Heart left ventricle (tissue), 13 donors: ENCODE results near the gene TPD52L2.
A peak's percentile ranks its signal among the peaks of the same experiment; 100 is the strongest.

ENCODE experiments used
- CTCF ChIP-seq, 12 donors: fragments of 200-600 bp; sonication (generic) in 4 of 12; IDR thresholded peaks; one replicate each; pipeline versions ENCODE4 v1.5.0 to v1.8.0; 2018 to 2022; ENCODE audit warnings: antibody characterized with exemption in 12 of 12, mild to moderate bottlenecking in 5 of 12
- POLR2A ChIP-seq, 2 donors: fragments of 450-650 bp; IDR thresholded peaks; one replicate each; pipeline ENCODE4 v1.6.1; 2017; ENCODE audit warnings: antibody characterized with exemption in 2 of 2, mild to moderate bottlenecking in 2 of 2, moderate library complexity in 2 of 2
- donor health status: ischemic (EF 13 %, LVEDD 7.1; RV severe dilation, severe dysfunction).
- donor health status: DM: no; HTN: yes; CAD: no.
- donor health status: DM: no; HTN: no; CAD: no.
- donor health status: ischemic (EF 25% LVEDD 6.9; RV normal size, moderate dysfunction).
- donor health status: ischemic (EF 25% LVEDD 5.7; RV mildly dilated, moderate dysfunction).
- donor health status: ischemic (EF 35%, LVEDD 5.7; RV mildly dilated, moderate dysfunction).
- donor health status: nonischemic (EF 11% LVEDD 7.7; RV severe dilation, severe dysfunction).
- donor health status: DM: yes; HTN: yes; CAD: no.
- donor health status: PGD.
- donor health status: ischemic (EF 29% LVEDD 5.4; RV normal size, mild dysfunction).
- donor health status: nonischemic (EF 23%, LVEDD 6.1; RV moderate dilation, normal function).

- peak in 2 of 12 donors; percentile 3 to 10 for TF ChIP-seq CTCF (IDR thresholded peaks at IDR 0.05)
- no peak for TF ChIP-seq POLR2A (IDR thresholded peaks at IDR 0.05)
Measured at GRCh38 chr20:63864545-63864977, 509 bp upstream of the TPD52L2 start.
